Measurements from ENCODE around the gene ANKRD11. TPM values are rescaled to one million over a fixed set of nuclear protein-coding genes. Genes with fewer than 3 reads are reported as not detected.

Gene ANKRD11
- total RNA-seq, 1 experiment from 2014 or later: 266 TPM

DNA sequence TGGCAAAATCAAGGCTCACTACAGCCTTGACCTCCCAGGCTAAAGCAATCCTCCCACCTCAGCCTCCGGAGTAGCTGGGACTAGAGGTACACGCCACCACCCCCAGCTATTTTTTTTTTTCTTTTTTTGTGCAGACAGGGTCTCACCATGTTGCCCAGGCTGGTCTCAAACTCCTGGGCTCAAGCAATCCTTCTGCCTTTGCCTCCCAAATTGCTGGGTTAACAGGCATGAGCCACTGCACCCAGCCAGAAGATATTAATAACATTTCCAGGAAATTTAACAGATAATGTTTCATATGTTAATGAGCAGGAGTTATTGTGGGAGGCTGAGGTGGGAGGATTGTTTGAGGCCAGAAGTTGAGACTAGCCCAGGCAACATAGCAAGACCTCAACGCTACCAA lies 9.4 kb upstream of the ANKRD11 start:
- H4K20me1 ChIP-seq (ENCODE audit: insufficient read depth): no peaks in the 10 kb centered on the region
- no peaks in the 10 kb centered on the region for H3K9me2 ChIP-seq (ENCODE audit: insufficient read depth)
- no peaks in the 10 kb centered on the region for H3K36me3 ChIP-seq (ENCODE audit: control insufficient read depth in 1 of 2, insufficient read depth in 2 of 2, low read length in 2 of 2)
- H3K4me1 ChIP-seq (ENCODE audit: control insufficient read depth in 1 of 2, insufficient read depth in 2 of 2, low read length in 2 of 2): peaks cover 24 to 51% of the 10 kb centered on the region in 2 experiments
- H3K9me3 ChIP-seq (ENCODE audit: control insufficient read depth in 1 of 2, insufficient read depth in 1 of 2, low read depth in 1 of 2, low read length in 2 of 2): no peaks in the 10 kb centered on the region
- BruUV-seq (replicated peaks): no TSS peak
- CTCF ChIA-PET: no interaction called here
- no peaks in the 10 kb centered on the region for H3K27me3 ChIP-seq (ENCODE audit: insufficient read depth, low read length)
- H3K79me2 ChIP-seq (ENCODE audit: insufficient read depth, low read length): no peaks in the 10 kb centered on the region
- H3K4me3 ChIP-seq (replicated peaks in 1 of 2; ENCODE audit: low read depth in 1 of 2, low read length in 2 of 2): no peak overlapping the region
- no peak for TF ChIP-seq EZH2 (IDR thresholded peaks at IDR 0.05)
- TF ChIP-seq JUND (IDR thresholded peaks at IDR 0.05): no peak
- no peak for TF ChIP-seq MAX (IDR thresholded peaks at IDR 0.05)
- no peak for TF ChIP-seq FOSL1 (IDR thresholded peaks at IDR 0.05; ENCODE audit: low read depth)
- TF ChIP-seq SP1 (IDR thresholded peaks at IDR 0.05; ENCODE audit: low read depth): no peak
- TF ChIP-seq CEBPB (IDR thresholded peaks at IDR 0.05; ENCODE audit: low read depth): no peak
- DNase-seq (ENCODE audit: low read depth, low spot score) (no peak), ATAC-seq (no peak)
- H3K9ac ChIP-seq (ENCODE audit: low read length): no peak overlapping the region
- POLR2A ChIA-PET: no interaction called here
- H2AFZ ChIP-seq (ENCODE audit: low read depth, low read length, poor library complexity, severe bottlenecking): no peak overlapping the region
- intact Hi-C loops (cut with micrococcal nuclease): no loop called here
- no peak overlapping the region for H3K27ac ChIP-seq (ENCODE audit: low read depth, low read length)
- RAD21 ChIA-PET (ENCODE audit: low non-redundant PET in 1 of 2, low total read pairs in 2 of 2, uncharacterized antibody in 2 of 2, unreplicated experiment in 2 of 2): no interaction called here
- H3K4me2 ChIP-seq (ENCODE audit: low read length): no peak overlapping the region

GRCh38 chr16:89498839-89499238 lies 8.5 kb upstream of the ANKRD11 start:
- BruUV-seq (replicated peaks): no TSS peak
- H3K27me3 ChIP-seq (ENCODE audit: insufficient read depth, low read length): no peaks in the 10 kb centered on the region
- no peak overlapping the region for H3K27ac ChIP-seq (ENCODE audit: low read depth, low read length)
- no peaks in the 10 kb centered on the region for H3K9me3 ChIP-seq (ENCODE audit: control insufficient read depth in 1 of 2, insufficient read depth in 1 of 2, low read depth in 1 of 2, low read length in 2 of 2)
- no peak overlapping the region for H3K4me3 ChIP-seq (replicated peaks in 1 of 2; ENCODE audit: low read depth in 1 of 2, low read length in 2 of 2)
- ATAC-seq: no peak
- TF ChIP-seq REST (IDR thresholded peaks at IDR 0.05; ENCODE audit: low read depth) (no peak), JUND (IDR thresholded peaks at IDR 0.05) (no peak), ZFX (IDR thresholded peaks at IDR 0.05) (0 out of 2 replicates have a peak, but pooled peaks have one; percentile 5), MAX (IDR thresholded peaks at IDR 0.05) (no peak)
- no peak overlapping the region for H3K4me2 ChIP-seq (ENCODE audit: low read length)
- POLR2A ChIA-PET: no interaction called here
- intact Hi-C loops (cut with micrococcal nuclease): no loop called here
- no peaks in the 10 kb centered on the region for H3K79me2 ChIP-seq (ENCODE audit: insufficient read depth, low read length)
- RAD21 ChIA-PET (ENCODE audit: low non-redundant PET in 1 of 2, low total read pairs in 2 of 2, uncharacterized antibody in 2 of 2, unreplicated experiment in 2 of 2): no interaction called here
- H2AFZ ChIP-seq (ENCODE audit: low read depth, low read length, poor library complexity, severe bottlenecking): no peak overlapping the region
- H3K4me1 ChIP-seq (ENCODE audit: control insufficient read depth in 1 of 2, insufficient read depth in 2 of 2, low read length in 2 of 2): peaks cover 17 to 44% of the 10 kb centered on the region in 2 experiments
- no peaks in the 10 kb centered on the region for H3K36me3 ChIP-seq (ENCODE audit: control insufficient read depth in 1 of 2, insufficient read depth in 2 of 2, low read length in 2 of 2)
- H4K20me1 ChIP-seq (ENCODE audit: insufficient read depth): no peaks in the 10 kb centered on the region
- no peak overlapping the region for H3K9ac ChIP-seq (ENCODE audit: low read length)
- DNase-seq (ENCODE audit: low read depth, low spot score): no peak
- no peaks in the 10 kb centered on the region for H3K9me2 ChIP-seq (ENCODE audit: insufficient read depth)
- CTCF ChIA-PET: no interaction called here

Data from HCT116 (cell line).